Measurements from ENCODE around the gene SERPINB5.

The SERPINB5 gene

DNA sequence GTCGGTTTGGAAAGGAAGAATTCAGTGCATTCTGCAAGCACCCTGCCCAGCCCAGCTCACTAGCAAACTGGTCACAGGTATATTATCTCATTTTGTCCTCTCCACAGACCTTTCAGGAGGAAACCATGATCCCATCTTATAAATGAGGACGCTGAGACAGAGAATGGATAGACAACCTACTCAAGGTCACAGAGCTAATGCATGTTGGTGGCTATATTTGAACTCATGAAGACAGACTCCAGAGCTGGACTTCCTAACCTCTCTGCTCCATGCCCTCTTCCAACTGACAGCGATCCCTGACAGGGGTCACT is 29.5 kb downstream of the SERPINB5 start:
- no peak overlapping the region for H2BK15ac ChIP-seq (ENCODE audit: low read depth, poor library complexity, severe bottlenecking)

DNA sequence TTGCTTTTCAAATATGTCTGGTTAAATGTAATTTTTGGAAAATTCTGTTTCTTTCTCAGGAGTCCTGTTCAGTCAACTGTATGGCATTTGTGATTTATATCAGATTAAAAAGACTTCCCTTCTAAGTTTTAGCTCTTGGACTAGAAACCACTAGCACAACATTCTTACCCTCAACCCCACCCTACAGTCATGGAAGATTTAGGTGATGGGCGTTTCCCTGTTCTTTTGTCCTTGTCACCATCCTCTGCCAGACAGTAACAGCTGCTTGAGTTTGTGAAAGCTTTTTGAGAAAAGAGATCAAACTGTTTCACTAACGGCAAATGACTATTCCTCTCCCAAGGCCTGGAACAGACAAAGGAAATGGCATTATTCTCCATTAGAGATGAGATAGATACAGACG is 31.8 kb downstream of the SERPINB5 start:
- Histone ChIP-seq H3K4me1 (ENCODE audit: control insufficient read depth, insufficient read depth, low read depth, low read length) (peaks cover 1% of the 10 kb centered on the region), H2BK12ac (ENCODE audit: low read length in 2 of 2) (no peak overlapping the region), H3K27ac (ENCODE audit: low read length, poor library complexity, severe bottlenecking) (no peak overlapping the region), H4K91ac (ENCODE audit: low read length) (no peak overlapping the region), H3K14ac (ENCODE audit: low read length in 2 of 2) (no peak overlapping the region), H3K23ac (ENCODE audit: low read length in 2 of 2) (no peak overlapping the region), H4K8ac (ENCODE audit: low read length) (no peak overlapping the region), H3K4ac (ENCODE audit: low read depth in 1 of 2, low read length in 2 of 2) (no peak overlapping the region), H2BK120ac (ENCODE audit: low read depth, low read length) (no peak overlapping the region), H2AFZ (ENCODE audit: low read depth, low read length) (no peak overlapping the region), H3K4me2 (ENCODE audit: low read length, poor library complexity, severe bottlenecking) (no peak overlapping the region), H2BK15ac (ENCODE audit: low read depth, poor library complexity, severe bottlenecking) (no peak overlapping the region), H3K4me3 (ENCODE audit: insufficient read depth in 1 of 2, low read depth in 1 of 2, low read length in 2 of 2) (no peak overlapping the region), H3K27me3 (ENCODE audit: control insufficient read depth in 1 of 2, insufficient read depth in 1 of 2, low read length in 2 of 2) (peaks cover 4 to 9% of the 10 kb centered on the region in 2 experiments), H3K18ac (ENCODE audit: low read depth in 1 of 2, low read length in 2 of 2) (no peak overlapping the region), H3K36me3 (ENCODE audit: control insufficient read depth in 1 of 2, insufficient read depth in 2 of 2, low read depth in 1 of 2, low read length in 2 of 2) (no peaks in the 10 kb centered on the region), H2AK5ac (ENCODE audit: low read length, severe bottlenecking) (no peak overlapping the region), H2BK5ac (ENCODE audit: low read depth, low read length, poor library complexity, severe bottlenecking) (no peak overlapping the region), H3K9me3 (ENCODE audit: control insufficient read depth, low read length) (no peaks in the 10 kb centered on the region), H3K9ac (ENCODE audit: low read length) (no peak overlapping the region), H3K79me1 (replicated peaks; ENCODE audit: low read length, poor library complexity, severe bottlenecking) (no peaks in the 10 kb centered on the region)
- DNase-seq = no peak
- WGBS = 54% methylated on average over 2 of the region's 3 CpGs

More for the DNA sequence above, 29.5 kb downstream of the SERPINB5 start:
- no peak overlapping the region for H3K9ac ChIP-seq (ENCODE audit: low read length)
- H3K4ac ChIP-seq (ENCODE audit: low read depth in 1 of 2, low read length in 2 of 2) = no peak overlapping the region
- H2BK5ac ChIP-seq (ENCODE audit: low read depth, low read length, poor library complexity, severe bottlenecking) = no peak overlapping the region
- no peaks in the 10 kb centered on the region for H3K4me1 ChIP-seq (ENCODE audit: control insufficient read depth, insufficient read depth, low read depth, low read length)
- no peak for DNase-seq
- no peaks in the 10 kb centered on the region for H3K79me1 ChIP-seq (replicated peaks; ENCODE audit: low read length, poor library complexity, severe bottlenecking)
- 72% methylated on average over 2 of the region's 3 CpGs for WGBS
- H3K27me3 ChIP-seq (ENCODE audit: control insufficient read depth in 1 of 2, insufficient read depth in 1 of 2, low read length in 2 of 2) = peaks cover 0 to 4% of the 10 kb centered on the region in 2 experiments
- no peak overlapping the region for H3K23ac ChIP-seq (ENCODE audit: low read length in 2 of 2)
- H3K4me2 ChIP-seq (ENCODE audit: low read length, poor library complexity, severe bottlenecking) = no peak overlapping the region
- H3K14ac ChIP-seq (ENCODE audit: low read length in 2 of 2) = no peak overlapping the region
- no peak overlapping the region for H2AFZ ChIP-seq (ENCODE audit: low read depth, low read length)
- no peak overlapping the region for H2AK5ac ChIP-seq (ENCODE audit: low read length, severe bottlenecking)
- no peak overlapping the region for H2BK12ac ChIP-seq (ENCODE audit: low read length in 2 of 2)
- H3K27ac ChIP-seq (ENCODE audit: low read length, poor library complexity, severe bottlenecking) = no peak overlapping the region
- H4K8ac ChIP-seq (ENCODE audit: low read length) = no peak overlapping the region
- no peak overlapping the region for H4K91ac ChIP-seq (ENCODE audit: low read length)
- H3K9me3 ChIP-seq (ENCODE audit: control insufficient read depth, low read length) = no peaks in the 10 kb centered on the region
- H3K18ac ChIP-seq (ENCODE audit: low read depth in 1 of 2, low read length in 2 of 2) = no peak overlapping the region
- H2BK120ac ChIP-seq (ENCODE audit: low read depth, low read length) = no peak overlapping the region
- no peaks in the 10 kb centered on the region for H3K36me3 ChIP-seq (ENCODE audit: control insufficient read depth in 1 of 2, insufficient read depth in 2 of 2, low read depth in 1 of 2, low read length in 2 of 2)
- no peak overlapping the region for H3K4me3 ChIP-seq (ENCODE audit: insufficient read depth in 1 of 2, low read depth in 1 of 2, low read length in 2 of 2)

DNA sequence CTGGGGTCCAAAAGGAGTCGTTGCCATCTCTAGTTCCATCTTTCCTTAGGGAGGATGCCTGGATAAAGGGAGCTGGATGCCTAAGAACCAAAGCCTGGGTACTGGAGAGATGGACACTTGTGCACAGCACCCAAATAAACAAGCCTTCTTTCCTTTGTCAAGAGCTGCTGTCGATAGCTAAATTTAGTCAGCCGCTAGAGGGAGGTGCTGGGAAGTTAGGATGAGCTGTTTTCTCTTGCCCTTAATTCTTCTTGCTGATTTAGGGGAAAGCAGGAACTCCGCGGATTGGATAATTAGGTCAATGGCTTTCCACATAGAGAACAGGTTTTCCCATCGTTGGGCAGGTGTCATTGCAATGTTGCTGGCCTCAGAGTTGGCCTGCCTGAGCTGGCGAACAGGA is 34.5 kb downstream of the SERPINB5 start:
- no peak overlapping the region for H2BK15ac ChIP-seq (ENCODE audit: low read depth, poor library complexity, severe bottlenecking)
- no peak overlapping the region for H4K8ac ChIP-seq (ENCODE audit: low read length)
- peaks cover 1% of the 10 kb centered on the region for H3K4me1 ChIP-seq (ENCODE audit: control insufficient read depth, insufficient read depth, low read depth, low read length)
- no peak overlapping the region for H2BK5ac ChIP-seq (ENCODE audit: low read depth, low read length, poor library complexity, severe bottlenecking)
- no peaks in the 10 kb centered on the region for H3K9me3 ChIP-seq (ENCODE audit: control insufficient read depth, low read length)
- H3K79me1 ChIP-seq (replicated peaks; ENCODE audit: low read length, poor library complexity, severe bottlenecking) = no peaks in the 10 kb centered on the region
- no peak overlapping the region for H4K91ac ChIP-seq (ENCODE audit: low read length)
- no peak overlapping the region for H3K14ac ChIP-seq (ENCODE audit: low read length in 2 of 2)
- H2BK12ac ChIP-seq (ENCODE audit: low read length in 2 of 2) = no peak overlapping the region
- no peak overlapping the region for H3K4me2 ChIP-seq (ENCODE audit: low read length, poor library complexity, severe bottlenecking)
- no peak overlapping the region for H2BK120ac ChIP-seq (ENCODE audit: low read depth, low read length)
- no peak overlapping the region for H3K23ac ChIP-seq (ENCODE audit: low read length in 2 of 2)
- H2AFZ ChIP-seq (ENCODE audit: low read depth, low read length) = no peak overlapping the region
- no peak overlapping the region for H3K27ac ChIP-seq (ENCODE audit: low read length, poor library complexity, severe bottlenecking)
- DNase-seq = peak; percentile 59
- no peak overlapping the region for H3K18ac ChIP-seq (ENCODE audit: low read depth in 1 of 2, low read length in 2 of 2)
- no peak overlapping the region for H3K9ac ChIP-seq (ENCODE audit: low read length)
- H2AK5ac ChIP-seq (ENCODE audit: low read length, severe bottlenecking) = no peak overlapping the region
- H3K36me3 ChIP-seq (ENCODE audit: control insufficient read depth in 1 of 2, insufficient read depth in 2 of 2, low read depth in 1 of 2, low read length in 2 of 2) = no peaks in the 10 kb centered on the region
- no peak overlapping the region for H3K4me3 ChIP-seq (ENCODE audit: insufficient read depth in 1 of 2, low read depth in 1 of 2, low read length in 2 of 2)
- H3K4ac ChIP-seq (ENCODE audit: low read depth in 1 of 2, low read length in 2 of 2) = no peak overlapping the region
- peaks cover 10 to 13% of the 10 kb centered on the region in 2 experiments for H3K27me3 ChIP-seq (ENCODE audit: control insufficient read depth in 1 of 2, insufficient read depth in 1 of 2, low read length in 2 of 2)
- 27% methylated on average over 7 of the region's 7 CpGs for WGBS

DNA sequence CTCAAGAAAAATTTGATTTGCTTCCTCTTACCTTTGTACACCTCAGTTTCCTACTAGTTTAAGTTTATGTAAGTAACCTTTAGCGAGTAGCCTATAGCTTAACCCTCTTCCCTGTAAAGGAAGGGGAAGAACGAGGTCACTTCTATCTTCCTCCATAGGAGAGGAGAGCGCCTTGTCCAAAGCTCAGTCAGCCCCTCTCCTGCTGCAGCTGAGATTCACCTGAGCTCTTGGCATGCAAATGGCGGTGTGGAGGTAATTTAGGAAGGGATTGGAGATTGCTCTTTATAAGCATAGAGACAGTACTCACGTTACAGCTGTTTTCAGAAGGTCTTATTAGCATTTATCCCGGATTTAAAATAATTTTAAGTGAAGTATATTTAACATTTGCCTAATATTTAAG is 37.6 kb downstream of the SERPINB5 start:
- Histone ChIP-seq H3K27me3 (ENCODE audit: control insufficient read depth in 1 of 2, insufficient read depth in 1 of 2, low read length in 2 of 2) (peaks cover 10 to 13% of the 10 kb centered on the region in 2 experiments), H3K4me1 (ENCODE audit: control insufficient read depth, insufficient read depth, low read depth, low read length) (peaks cover 1% of the 10 kb centered on the region), H3K23ac (ENCODE audit: low read length in 2 of 2) (no peak overlapping the region), H2BK12ac (ENCODE audit: low read length in 2 of 2) (no peak overlapping the region), H3K18ac (ENCODE audit: low read depth in 1 of 2, low read length in 2 of 2) (no peak overlapping the region), H2AK5ac (ENCODE audit: low read length, severe bottlenecking) (no peak overlapping the region), H3K79me1 (replicated peaks; ENCODE audit: low read length, poor library complexity, severe bottlenecking) (no peaks in the 10 kb centered on the region), H3K4ac (ENCODE audit: low read depth in 1 of 2, low read length in 2 of 2) (no peak overlapping the region), H3K4me2 (ENCODE audit: low read length, poor library complexity, severe bottlenecking) (no peak overlapping the region), H3K4me3 (ENCODE audit: insufficient read depth in 1 of 2, low read depth in 1 of 2, low read length in 2 of 2) (no peak overlapping the region), H4K8ac (ENCODE audit: low read length) (no peak overlapping the region), H3K27ac (ENCODE audit: low read length, poor library complexity, severe bottlenecking) (no peak overlapping the region), H2AFZ (ENCODE audit: low read depth, low read length) (no peak overlapping the region), H2BK120ac (ENCODE audit: low read depth, low read length) (no peak overlapping the region), H3K14ac (ENCODE audit: low read length in 2 of 2) (no peak overlapping the region), H3K9me3 (ENCODE audit: control insufficient read depth, low read length) (no peaks in the 10 kb centered on the region), H3K36me3 (ENCODE audit: control insufficient read depth in 1 of 2, insufficient read depth in 2 of 2, low read depth in 1 of 2, low read length in 2 of 2) (no peaks in the 10 kb centered on the region), H2BK15ac (ENCODE audit: low read depth, poor library complexity, severe bottlenecking) (no peak overlapping the region), H4K91ac (ENCODE audit: low read length) (no peak overlapping the region), H2BK5ac (ENCODE audit: low read depth, low read length, poor library complexity, severe bottlenecking) (no peak overlapping the region), H3K9ac (ENCODE audit: low read length) (no peak overlapping the region)
- WGBS = 39% methylated on average over 4 of the region's 6 CpGs
- no peak for DNase-seq
